ENCODE measurements around the gene CHTOP.

CHTOP gene

DNA sequence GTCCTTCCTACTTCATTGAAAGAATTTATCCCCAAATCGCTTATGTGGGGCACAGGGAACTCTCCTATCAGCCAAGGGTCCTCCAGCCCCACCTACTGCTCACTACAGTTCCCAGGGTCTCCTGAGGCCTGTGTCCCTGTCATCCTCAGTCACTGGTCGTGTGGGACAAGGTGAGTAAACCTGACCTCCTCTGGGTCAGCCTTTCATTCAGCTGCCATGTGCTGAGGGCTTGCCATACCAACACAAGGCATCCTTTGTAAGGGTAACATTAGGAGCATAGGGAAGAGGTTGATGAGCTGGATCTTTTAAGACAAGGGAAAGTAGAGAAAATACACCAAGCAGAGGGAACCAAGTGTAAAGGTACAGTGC, 13.5 kb downstream of the CHTOP start:
- TF ChIP-seq, protein P1, sequence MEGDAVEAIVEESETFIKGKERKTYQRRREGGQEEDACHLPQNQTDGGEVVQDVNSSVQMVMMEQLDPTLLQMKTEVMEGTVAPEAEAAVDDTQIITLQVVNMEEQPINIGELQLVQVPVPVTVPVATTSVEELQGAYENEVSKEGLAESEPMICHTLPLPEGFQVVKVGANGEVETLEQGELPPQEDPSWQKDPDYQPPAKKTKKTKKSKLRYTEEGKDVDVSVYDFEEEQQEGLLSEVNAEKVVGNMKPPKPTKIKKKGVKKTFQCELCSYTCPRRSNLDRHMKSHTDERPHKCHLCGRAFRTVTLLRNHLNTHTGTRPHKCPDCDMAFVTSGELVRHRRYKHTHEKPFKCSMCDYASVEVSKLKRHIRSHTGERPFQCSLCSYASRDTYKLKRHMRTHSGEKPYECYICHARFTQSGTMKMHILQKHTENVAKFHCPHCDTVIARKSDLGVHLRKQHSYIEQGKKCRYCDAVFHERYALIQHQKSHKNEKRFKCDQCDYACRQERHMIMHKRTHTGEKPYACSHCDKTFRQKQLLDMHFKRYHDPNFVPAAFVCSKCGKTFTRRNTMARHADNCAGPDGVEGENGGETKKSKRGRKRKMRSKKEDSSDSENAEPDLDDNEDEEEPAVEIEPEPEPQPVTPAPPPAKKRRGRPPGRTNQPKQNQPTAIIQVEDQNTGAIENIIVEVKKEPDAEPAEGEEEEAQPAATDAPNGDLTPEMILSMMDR (conservative IDR thresholded peaks at IDR 0.05; ENCODE audit: low read depth, low read length) = no peak
- DNase-seq (ENCODE audit: low read depth) = no peak
- H3K4me3 ChIP-seq (ENCODE audit: low read depth, low read length) = no peak overlapping the region

DNA sequence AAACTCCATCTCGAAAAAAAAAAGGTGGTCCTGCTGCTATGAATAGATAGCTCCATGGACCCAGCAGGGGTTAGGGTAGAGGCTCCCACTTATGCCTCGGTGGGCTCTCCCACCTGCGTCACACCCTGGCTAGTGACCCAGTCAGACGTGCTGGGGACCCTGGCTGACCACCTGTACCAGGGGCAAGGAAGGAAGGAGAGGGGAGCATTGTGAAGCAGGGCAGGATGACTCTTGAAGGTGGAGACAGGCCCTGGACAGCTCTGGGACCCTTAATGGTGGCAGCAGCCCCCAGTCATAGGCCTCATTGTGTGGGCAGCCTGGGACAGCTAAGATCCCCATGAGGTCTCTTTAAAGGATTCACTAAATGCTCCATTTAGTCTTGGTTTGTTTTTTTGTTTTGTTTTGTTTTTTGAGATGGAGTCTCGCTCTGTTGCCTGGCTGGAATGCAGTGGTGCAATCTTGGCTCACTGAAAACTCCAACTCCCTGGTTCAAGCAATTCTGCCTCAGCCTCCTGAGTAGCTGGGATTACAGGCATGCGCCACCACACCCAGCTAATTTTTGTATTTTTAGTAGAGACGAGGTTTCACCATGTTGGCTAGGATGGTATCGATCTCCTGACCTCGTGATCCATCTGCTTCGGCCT, 14.3 kb downstream of the CHTOP start:
- no peak for DNase-seq (ENCODE audit: low read depth)
- TF ChIP-seq, protein P1 (conservative IDR thresholded peaks at IDR 0.05; ENCODE audit: low read depth, low read length) = no peak

DNA sequence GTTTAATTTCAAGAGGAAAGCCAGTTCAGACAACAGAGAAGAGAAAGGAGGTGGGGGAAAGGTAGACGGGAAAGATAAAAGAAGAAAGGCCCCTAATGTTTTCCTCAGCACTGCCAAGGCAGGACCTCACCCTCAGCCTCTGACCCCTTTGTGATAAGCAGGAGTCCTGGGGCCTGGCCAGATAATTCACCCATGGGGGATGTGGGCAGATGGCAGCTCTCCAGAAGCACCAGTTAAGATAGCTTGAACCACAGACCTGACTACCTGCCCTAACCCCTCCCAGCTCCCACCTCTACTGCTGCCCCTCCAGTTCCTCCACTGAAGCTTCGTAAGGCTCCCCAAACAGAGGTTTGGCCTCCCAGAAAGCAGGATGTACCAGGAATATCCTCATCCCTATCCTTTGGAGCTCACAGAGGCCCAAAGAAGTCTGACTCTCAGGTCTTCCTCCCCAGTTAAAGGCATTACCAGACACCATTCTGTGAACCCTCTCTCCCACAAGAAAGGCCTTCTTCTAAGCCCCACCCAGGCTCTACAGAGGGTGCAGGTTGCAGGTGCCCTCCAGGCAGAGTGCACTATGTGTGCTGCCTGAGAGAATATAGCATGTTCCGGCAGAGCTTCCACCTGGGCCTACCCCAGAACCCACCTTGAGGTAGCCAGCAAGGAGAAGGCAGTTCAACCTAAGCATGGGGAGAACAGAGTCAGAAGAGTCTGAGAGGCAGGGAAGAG, 15.4 kb downstream of the CHTOP start:
- H3K4me3 ChIP-seq (ENCODE audit: low read depth, low read length) = no peak overlapping the region
- no peak for DNase-seq (ENCODE audit: low read depth)
- TF ChIP-seq, protein P1 (conservative IDR thresholded peaks at IDR 0.05; ENCODE audit: low read depth, low read length) = no peak

More for the DNA sequence above, 14.3 kb downstream of the CHTOP start:
- H3K4me3 ChIP-seq (ENCODE audit: low read depth, low read length) = no peak overlapping the region

DNA sequence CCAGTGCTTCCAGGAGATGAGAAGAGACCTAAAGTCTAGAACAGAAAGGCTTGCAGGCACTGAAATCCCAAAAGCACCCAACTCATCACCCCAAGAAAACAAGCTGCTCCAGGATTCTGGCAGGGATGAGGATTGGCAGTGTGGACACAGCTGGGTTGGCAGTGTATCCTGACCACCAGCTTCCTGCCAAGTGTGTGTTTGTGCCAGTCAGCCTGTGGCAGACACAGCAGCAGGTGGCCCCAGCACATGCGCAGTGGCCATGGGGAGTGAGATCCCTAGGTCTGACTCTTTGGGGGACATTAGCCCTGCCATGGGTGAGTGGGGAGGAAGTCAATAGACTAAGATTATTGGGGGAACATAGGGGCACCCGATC, 16.0 kb downstream of the CHTOP start:
- no peak overlapping the region for H3K4me3 ChIP-seq (ENCODE audit: low read depth, low read length)
- TF ChIP-seq, protein P1 (conservative IDR thresholded peaks at IDR 0.05; ENCODE audit: low read depth, low read length) = no peak
- no peak for DNase-seq (ENCODE audit: low read depth)

DNA sequence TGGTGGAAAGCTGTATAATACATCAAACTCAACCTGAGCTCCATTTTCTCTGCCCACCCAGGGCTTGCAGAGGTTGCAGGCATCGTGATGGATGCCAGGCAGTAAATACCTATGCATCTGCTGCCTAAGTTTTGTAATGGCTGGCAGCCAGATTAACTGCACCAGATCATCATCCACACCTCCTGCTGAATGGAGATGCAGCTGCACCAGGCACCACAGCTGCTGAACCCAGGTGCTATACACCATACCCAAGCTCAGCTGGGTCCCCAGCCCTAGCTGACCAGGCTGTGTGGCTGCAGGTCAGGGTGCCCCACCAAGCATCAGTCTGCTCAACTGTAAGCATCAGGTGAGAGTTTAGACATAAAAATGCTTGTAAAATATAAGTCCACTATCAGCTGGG, 17.9 kb downstream of the CHTOP start:
- TF ChIP-seq, protein P1 (conservative IDR thresholded peaks at IDR 0.05; ENCODE audit: low read depth, low read length) = no peak
- no peak for DNase-seq (ENCODE audit: low read depth)
- no peak overlapping the region for H3K4me3 ChIP-seq (ENCODE audit: low read depth, low read length)

DNA sequence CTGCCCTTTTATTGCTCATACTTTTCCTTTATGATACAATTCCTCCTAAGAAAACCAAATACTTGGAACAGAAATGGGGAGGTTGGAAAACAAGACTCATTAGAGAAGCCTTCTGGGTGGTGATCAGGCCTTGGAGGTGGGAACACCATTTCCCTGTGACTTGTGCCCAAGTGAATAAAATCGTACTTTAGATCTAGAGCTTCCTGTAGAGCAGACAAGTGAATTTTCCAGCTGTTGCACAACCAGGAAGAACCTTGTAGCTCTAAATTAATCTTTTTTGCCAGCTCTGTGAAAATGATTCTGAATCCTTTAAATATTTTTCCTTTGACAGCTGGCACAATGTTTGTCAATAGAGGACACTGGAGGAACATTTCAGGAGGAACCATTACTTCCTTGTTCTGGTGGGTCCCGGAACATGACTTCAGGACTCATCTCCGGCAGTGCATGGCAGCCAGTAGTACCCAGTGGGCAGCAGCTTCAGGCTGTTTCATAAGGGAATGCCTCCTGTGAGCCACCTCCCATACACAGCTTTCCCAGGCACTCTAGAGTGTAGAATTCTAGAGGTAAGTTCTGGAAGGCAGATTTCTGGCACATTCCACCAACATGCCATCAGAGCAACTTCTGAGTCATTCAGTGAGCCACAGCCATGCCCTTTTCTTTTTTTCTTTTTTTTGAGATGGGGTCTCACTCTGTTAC, 19.1 kb downstream of the CHTOP start:
- DNase-seq (ENCODE audit: low read depth) = peak; percentile 54
- no peak overlapping the region for H3K4me3 ChIP-seq (ENCODE audit: low read depth, low read length)
- TF ChIP-seq, protein P1 (conservative IDR thresholded peaks at IDR 0.05; ENCODE audit: low read depth, low read length) = no peak
